LNCAP (cell line): ENCODE results near the gene HMGB3.

Experiments
- TF ChIP-seq, protein P1 (sequence below): fragments of 450-650 bp; IDR thresholded peaks from 2 replicates; pipeline ENCODE4 v1.5.1; 2017; ENCODE audit warnings: mild to moderate bottlenecking

Gene HMGB3

DNA sequence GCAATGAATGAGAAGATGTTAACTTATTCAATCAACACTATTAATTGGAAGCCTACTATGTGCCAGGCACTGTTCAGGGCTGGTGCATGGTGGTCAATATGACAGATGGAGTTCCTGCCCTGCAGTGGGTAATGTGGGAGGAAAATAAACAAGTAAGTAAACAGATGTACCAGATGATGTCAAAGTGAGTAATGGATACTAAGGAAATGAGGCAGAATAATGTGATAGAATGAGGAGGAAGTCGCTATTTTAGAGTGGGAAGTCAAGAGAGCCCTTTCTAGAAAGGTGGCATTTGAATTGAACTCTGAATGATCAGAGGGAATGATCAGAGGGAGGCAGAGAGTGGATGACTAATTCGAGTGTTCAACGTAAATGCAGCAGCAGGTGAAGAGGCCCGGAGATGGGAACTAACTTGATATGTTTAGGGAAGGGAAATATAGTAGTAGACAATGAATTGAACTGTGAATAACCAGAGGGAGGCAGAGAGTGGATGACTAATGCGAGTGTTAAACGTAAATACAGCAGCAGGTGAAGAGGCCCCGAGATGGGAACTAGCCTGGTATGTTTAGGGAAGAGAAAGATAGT, 48.3 kb downstream of the HMGB3 start:
- TF ChIP-seq, protein P1, sequence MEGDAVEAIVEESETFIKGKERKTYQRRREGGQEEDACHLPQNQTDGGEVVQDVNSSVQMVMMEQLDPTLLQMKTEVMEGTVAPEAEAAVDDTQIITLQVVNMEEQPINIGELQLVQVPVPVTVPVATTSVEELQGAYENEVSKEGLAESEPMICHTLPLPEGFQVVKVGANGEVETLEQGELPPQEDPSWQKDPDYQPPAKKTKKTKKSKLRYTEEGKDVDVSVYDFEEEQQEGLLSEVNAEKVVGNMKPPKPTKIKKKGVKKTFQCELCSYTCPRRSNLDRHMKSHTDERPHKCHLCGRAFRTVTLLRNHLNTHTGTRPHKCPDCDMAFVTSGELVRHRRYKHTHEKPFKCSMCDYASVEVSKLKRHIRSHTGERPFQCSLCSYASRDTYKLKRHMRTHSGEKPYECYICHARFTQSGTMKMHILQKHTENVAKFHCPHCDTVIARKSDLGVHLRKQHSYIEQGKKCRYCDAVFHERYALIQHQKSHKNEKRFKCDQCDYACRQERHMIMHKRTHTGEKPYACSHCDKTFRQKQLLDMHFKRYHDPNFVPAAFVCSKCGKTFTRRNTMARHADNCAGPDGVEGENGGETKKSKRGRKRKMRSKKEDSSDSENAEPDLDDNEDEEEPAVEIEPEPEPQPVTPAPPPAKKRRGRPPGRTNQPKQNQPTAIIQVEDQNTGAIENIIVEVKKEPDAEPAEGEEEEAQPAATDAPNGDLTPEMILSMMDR, result no peak

DNA sequence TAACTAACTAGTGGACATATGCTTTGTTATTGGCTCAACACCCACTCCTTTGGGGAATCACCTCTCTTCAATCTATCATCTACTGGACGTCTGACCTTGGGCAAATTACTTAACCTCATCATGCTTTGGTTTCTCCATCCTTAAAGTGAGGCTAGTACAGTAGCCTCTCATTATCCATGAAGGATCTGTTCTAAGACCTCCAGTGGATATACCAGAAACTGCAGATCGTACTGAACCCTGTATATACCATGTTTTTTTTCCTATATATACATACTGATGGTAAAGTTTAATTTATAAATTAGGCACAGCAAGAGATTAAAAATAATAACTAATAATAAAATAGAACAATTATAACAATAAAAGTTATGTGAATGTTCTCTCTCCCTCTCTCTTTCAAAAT, 56.2 kb downstream of the HMGB3 start:
- TF ChIP-seq, protein P1, result no peak
